ENCODE measurements around the gene ELOVL5.
"Not testable (repeated sequence)": the region's sequence is repeated elsewhere in the genome, so short reads cannot be mapped to it uniquely, and the experiment has no call there.

Gene ELOVL5

GRCh38 chr6:53359095-53359842 is 10.5 kb upstream of the ELOVL5 start:
- DNase-seq: peak; percentile 90

- no peak for DNase-seq
Measured at GRCh38 chr6:53358440-53359094, 9.8 kb upstream of the ELOVL5 start.

GRCh38 chr6:53357576-53358360 is 9.0 kb upstream of the ELOVL5 start:
- DNase-seq: no peak

- DNase-seq: no peak
Measured at GRCh38 chr6:53353624-53354023, 4.9 kb upstream of the ELOVL5 start.

- DNase-seq: no peak
Measured at GRCh38 chr6:53352360-53352759, 3.6 kb upstream of the ELOVL5 start.

- DNase-seq: no peak
Measured at GRCh38 chr6:53349209-53349693, 501 bp upstream of the ELOVL5 start.

- DNase-seq: peak; percentile 42
Measured at GRCh38 chr6:53347921-53348370, 804 bp downstream of the ELOVL5 start.

- peak; percentile 24 for DNase-seq
Measured at GRCh38 chr6:53347250-53347920, 1.4 kb downstream of the ELOVL5 start.

- not testable (repeated sequence) for DNase-seq
Measured at GRCh38 chr6:53346049-53346448, 2.7 kb downstream of the ELOVL5 start.

- no peak for DNase-seq
Measured at GRCh38 chr6:53344969-53345368, 3.8 kb downstream of the ELOVL5 start.

- DNase-seq: no peak
Measured at GRCh38 chr6:53343092-53343491, 5.7 kb downstream of the ELOVL5 start.

GRCh38 chr6:53342217-53342616 is 6.5 kb downstream of the ELOVL5 start:
- DNase-seq: no peak

- DNase-seq: no peak
Measured at GRCh38 chr6:53340536-53340935, 8.2 kb downstream of the ELOVL5 start.

GRCh38 chr6:53339424-53339823 is 9.3 kb downstream of the ELOVL5 start:
- DNase-seq: no peak

- no peak for DNase-seq
Measured at GRCh38 chr6:53338304-53338703, 10.4 kb downstream of the ELOVL5 start.

GRCh38 chr6:53336070-53336469 is 12.7 kb downstream of the ELOVL5 start:
- no peak for DNase-seq

- peak; percentile 68 for DNase-seq
Measured at GRCh38 chr6:53335224-53335994, 13.3 kb downstream of the ELOVL5 start.

GRCh38 chr6:53333439-53334408 is 15.0 kb downstream of the ELOVL5 start:
- DNase-seq: no peak

- no peak for DNase-seq
Measured at GRCh38 chr6:53331678-53332077, 17.1 kb downstream of the ELOVL5 start.

GRCh38 chr6:53330137-53330536 is 18.6 kb downstream of the ELOVL5 start:
- DNase-seq: no peak

GRCh38 chr6:53328375-53328774 is 20.4 kb downstream of the ELOVL5 start:
- DNase-seq: no peak

Measured in activated effector memory CD4-positive, alpha-beta T cell treated with Interleukin-2 at 50 U/mL for 16 hours (primary cell).